ENCODE measurements around the gene LPCAT1.
"Not testable (repeated sequence)": the region's sequence is repeated elsewhere in the genome, so short reads cannot be mapped to it uniquely, and the experiment has no call there.

Gene LPCAT1

GRCh38 chr5:1439388-1440097 lies 84.2 kb downstream of the LPCAT1 start:
- no peak for FAIRE-seq

- no peak for FAIRE-seq
Measured at GRCh38 chr5:1438871-1439270, 84.9 kb downstream of the LPCAT1 start.

GRCh38 chr5:1437876-1438559 lies 85.7 kb downstream of the LPCAT1 start:
- FAIRE-seq = no peak

- FAIRE-seq = no peak
Measured at GRCh38 chr5:1437226-1437829, 86.4 kb downstream of the LPCAT1 start.

GRCh38 chr5:1436681-1437080 lies 87.1 kb downstream of the LPCAT1 start:
- FAIRE-seq = no peak

- FAIRE-seq = no peak
Measured at GRCh38 chr5:1436036-1436435, 87.7 kb downstream of the LPCAT1 start.

GRCh38 chr5:1435369-1435768 lies 88.4 kb downstream of the LPCAT1 start:
- no peak for FAIRE-seq

- FAIRE-seq = no peak
Measured at GRCh38 chr5:1432296-1432695, 91.5 kb downstream of the LPCAT1 start.

GRCh38 chr5:1431896-1432295 lies 91.9 kb downstream of the LPCAT1 start:
- FAIRE-seq = no peak

GRCh38 chr5:1431021-1431811 lies 92.5 kb downstream of the LPCAT1 start:
- no peak for FAIRE-seq

- no peak for FAIRE-seq
Measured at GRCh38 chr5:1430121-1430795, 93.5 kb downstream of the LPCAT1 start.

GRCh38 chr5:1429496-1429895 lies 94.3 kb downstream of the LPCAT1 start:
- no peak for FAIRE-seq

GRCh38 chr5:1429066-1429465 lies 94.7 kb downstream of the LPCAT1 start:
- no peak for FAIRE-seq

GRCh38 chr5:1428107-1428506 lies 95.7 kb downstream of the LPCAT1 start:
- no peak for FAIRE-seq

GRCh38 chr5:1424716-1425115 lies 99.0 kb downstream of the LPCAT1 start:
- FAIRE-seq = no peak

GRCh38 chr5:1423901-1424603 lies 99.7 kb downstream of the LPCAT1 start:
- FAIRE-seq = no peak

GRCh38 chr5:1422522-1422921 lies 101.2 kb downstream of the LPCAT1 start:
- not testable (repeated sequence) for FAIRE-seq

- FAIRE-seq = no peak
Measured at GRCh38 chr5:1421521-1422341, 102.0 kb downstream of the LPCAT1 start.

GRCh38 chr5:1420211-1421195 lies 103.3 kb downstream of the LPCAT1 start:
- no peak for FAIRE-seq

Measured in colon (tissue), 2 donors.